ENCODE measurements around the gene MUC4. TPM values are rescaled to one million over a fixed set of nuclear protein-coding genes. Genes with fewer than 3 reads are reported as not detected.

Gene MUC4
- total and polyA plus RNA-seq, 9 of the 15 experiments (the other 6 are each of a cell fraction or from before 2014, with no cell fraction given), result under 0.01 to 0.21 (median 0.10) TPM; not detected in 4

GRCh38 chr3:195856410-195857084 lies 44.8 kb upstream of the MUC4 start (continued):
- TF ChIP-seq ZNF592 (IDR thresholded peaks at IDR 0.05), result peak; percentile 75; the same call in 1 of the 2 replicates
- TF ChIP-seq ARHGAP35 (IDR thresholded peaks at IDR 0.05; ENCODE audit: partially characterized antibody), result no peak
- peak; percentile 98 for TF ChIP-seq ZFX (CRISPR knock-in tag; IDR thresholded peaks at IDR 0.05)
- TF ChIP-seq MNT (conservative IDR thresholded peaks at IDR 0.05), result peak in 1 of 2 experiments; percentile 53; a peak in 1 of 4 replicates
- TF ChIP-seq PBX2 (CRISPR knock-in tag; IDR thresholded peaks at IDR 0.05; ENCODE audit: low read depth), result no peak
- TF ChIP-seq PBX2 (tag; conservative IDR thresholded peaks at IDR 0.05; ENCODE audit: low read depth), result no peak
- no peak for TF ChIP-seq ZNF436 (CRISPR knock-in tag; IDR thresholded peaks at IDR 0.05)
- peak; percentile 37 for TF ChIP-seq KDM5B (IDR thresholded peaks at IDR 0.05; ENCODE audit: insufficient replicate concordance, low read depth, low read length)
- no peak for TF ChIP-seq ZNF274 (IDR thresholded peaks at IDR 0.05; ENCODE audit: borderline replicate concordance, low read depth, low read length)
- TF ChIP-seq ZNF639 (CRISPR knock-in tag; conservative IDR thresholded peaks at IDR 0.05 in 1 of 2, IDR thresholded peaks at IDR 0.05 in 1 of 2), result peak in 1 of 2 experiments; percentile 46; a peak in 1 of 4 replicates
- peak; percentile 10; the same call in 1 of the 2 replicates for TF ChIP-seq PKNOX1 (IDR thresholded peaks at IDR 0.05)
- TF ChIP-seq ZNF398 (CRISPR knock-in tag; IDR thresholded peaks at IDR 0.05), result no peak

Data from K562 (cell line).